T-cell (primary cell): ENCODE data around the gene CCDC40. TPM values are rescaled to one million over a fixed set of nuclear protein-coding genes. Genes with fewer than 3 reads are reported as not detected.

ENCODE experiments used
- ATAC-seq, 4 experiments: fragments of 200-7000 bp in 3 of 4; fragments of 150-1000 bp in 1 of 4; cut with Tn5 transposase; replicated peaks in 1 of 4; 1 replicate in 3 of 4; 2 replicates in 1 of 4; pipeline ENCODE4 v1.10.0; 2021; ENCODE audit warnings: moderate library complexity in 3 of 4, mild to moderate bottlenecking in 2 of 4, moderate number of reproducible peaks in 1 of 4
- CTCF ChIA-PET, 2 donors: fragments of 300-600 bp; sonication (Branson Sonifier 250); formaldehyde crosslinking; loops; one replicate each; lab custom pipeline; 2022; ENCODE audit warnings: antibody characterized with exemption in 2 of 2; lab: Charles Lee
- POLR2A ChIA-PET, 2 donors: fragments of 300-600 bp; sonication (Branson Sonifier 250); formaldehyde crosslinking; loops; one replicate each; lab custom pipeline; 2022; ENCODE audit warnings: antibody characterized with exemption in 2 of 2; lab: Charles Lee
- DNase-seq, 35 experiments: peaks; one replicate each; pipeline versions ENCODE4 v3.0.0 to v3.0.0-alpha.2; 2013 to 2023
- H3K27ac ChIP-seq: one replicate; pipeline ENCODE4 v1.5.1; 2013; ENCODE audit warnings: low read length
- H3K27me3 ChIP-seq, 2 experiments: replicated peaks in 1 of 2; 1 replicate in 1 of 2; 2 replicates in 1 of 2; pipeline versions ENCODE4 v1.6.1 to v1.7.0; 2013; ENCODE audit warnings: low read length in 1 of 2, mixed read lengths in 1 of 2; ENCODE audit not compliant: control insufficient read depth in 2 of 2, insufficient read depth in 2 of 2; ENCODE audit errors: extremely low read depth in 1 of 2
- H3K36me3 ChIP-seq, 2 donors: 1 replicate in 1 of 2; 2 replicates in 1 of 2; pipeline versions ENCODE4 v1.6.1 to v1.7.0; 2013; ENCODE audit warnings: low read length in 1 of 2; ENCODE audit not compliant: control insufficient read depth in 2 of 2, insufficient read depth in 1 of 2; ENCODE audit errors: extremely low read depth in 1 of 2
- H3K4me1 ChIP-seq, 2 experiments: 1 replicate in 1 of 2; 2 replicates in 1 of 2; pipeline versions ENCODE4 v1.6.1 to v1.7.0; 2013; ENCODE audit warnings: low read length in 2 of 2, mixed read lengths in 1 of 2; ENCODE audit not compliant: insufficient read depth in 2 of 2, control insufficient read depth in 1 of 2; ENCODE audit errors: extremely low read depth in 1 of 2
- H3K4me3 ChIP-seq, 2 donors: 1 replicate in 1 of 2; 2 replicates in 1 of 2; pipeline versions ENCODE4 v1.5.1 to v1.7.0; 2013; ENCODE audit warnings: mild to moderate bottlenecking in 2 of 2, low read length in 1 of 2, moderate library complexity in 1 of 2; ENCODE audit not compliant: control insufficient read depth in 1 of 2; ENCODE audit errors: extremely low read depth in 1 of 2
- H3K9me3 ChIP-seq: 2 replicates; pipeline ENCODE4 v1.7.0; 2013
- H3K27ac Mint-ChIP-seq, 2 donors: one replicate each; pipeline ENCODE4 v1.8.0; 2020 to 2021; ENCODE audit warnings: mild to moderate bottlenecking in 2 of 2, mixed read lengths in 2 of 2
- H3K27me3 Mint-ChIP-seq, 2 donors: one replicate each; pipeline ENCODE4 v1.8.0; 2021 to 2022; ENCODE audit warnings: mixed read lengths in 2 of 2
- H3K36me3 Mint-ChIP-seq: one replicate; pipeline ENCODE4 v1.8.0; 2021; ENCODE audit warnings: mixed read lengths
- H3K4me1 Mint-ChIP-seq, 3 donors: one replicate each; pipeline ENCODE4 v1.8.0; 2020 to 2022; ENCODE audit warnings: mixed read lengths in 3 of 3, mild to moderate bottlenecking in 1 of 3
- H3K4me3 Mint-ChIP-seq, 3 donors: one replicate each; pipeline ENCODE4 v1.8.0; 2020 to 2022; ENCODE audit warnings: mild to moderate bottlenecking in 3 of 3, mixed read lengths in 3 of 3, moderate library complexity in 3 of 3
- H3K9me3 Mint-ChIP-seq, 3 donors: one replicate each; pipeline ENCODE4 v1.8.0; 2020 to 2022; ENCODE audit warnings: mixed read lengths in 3 of 3
- WGBS: methylation state at CpG from one replicate; pipeline ENCODE4 v1.1.5; 2013; ENCODE audit warnings: missing lambda C conversion rate; ENCODE audit not compliant: insufficient coverage; 5-methylcytosine and 5-hydroxymethylcytosine counted together
- total RNA-seq, 35 experiments: library from RNA in 6 of 35; stranded (reverse) in 6 of 35; fragments of 120-200 nt in 1 of 35; gene quantifications; one replicate each; pipeline versions ENCODE4 v1.2.1 to v1.2.4 and lab custom pipeline; 2013 to 2026

The CCDC40 gene
- total RNA-seq, 5 donors from 2014 or later (not counting 1 experiment from before 2014, with no cell fraction given): 0.70 to 3.1 (median 1.4) TPM

DNA sequence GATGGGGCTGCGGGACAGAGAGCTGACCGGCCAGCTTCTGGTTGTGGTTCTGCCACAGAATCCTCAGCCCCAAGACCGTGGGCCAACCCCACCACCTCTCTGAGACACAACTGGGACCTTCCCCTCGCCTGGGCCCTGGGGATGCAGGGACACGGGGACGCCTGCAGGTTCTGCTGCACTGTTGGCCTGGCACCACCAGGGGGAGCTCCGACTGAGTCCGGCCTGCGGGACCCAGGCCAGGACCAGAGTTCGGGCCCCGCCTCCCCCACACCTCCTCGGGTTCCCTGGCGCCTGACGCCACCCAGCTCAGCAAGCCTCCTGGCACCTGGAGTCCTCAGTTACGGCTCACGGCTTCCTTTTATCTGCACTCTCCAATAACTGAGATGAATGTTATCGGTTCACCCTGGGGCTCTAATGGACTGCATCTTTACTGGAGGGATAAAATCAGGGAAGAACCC is 28.0 kb upstream of the CCDC40 start:
- ChIA-PET CTCF (interaction anchor here (0.6 to 1.6 kb wide), 6 partner anchors 11 to 263 kb away, joined by 3 to 15 read pairs (median 3); partner anchors contain the start of gene GAA (in 1 of the 2)), POLR2A (no interaction called here)
- H3K27ac ChIP-seq: no peak overlapping the region
- Mint-ChIP-seq H3K9me3 (no peaks in the 10 kb centered on the region), H3K36me3 (peaks cover 3% of the 10 kb centered on the region), H3K27ac (no peak overlapping the region), H3K4me1 (peaks cover 10 to 12% (median 10%) of the 10 kb centered on the region in 3 donors), H3K27me3 (no peaks in the 10 kb centered on the region), H3K4me3 (no peak overlapping the region)
- peaks cover 0 to 2% of the 10 kb centered on the region in 2 donors for H3K36me3 ChIP-seq
- WGBS: 22% methylated on average over 16 of the region's 17 CpGs
- H3K4me3 ChIP-seq: no peak overlapping the region
- peaks cover 0 to 18% of the 10 kb centered on the region in 2 experiments for H3K4me1 ChIP-seq
- DNase-seq (peak; percentile 24 to 81 (median 61)), ATAC-seq (peak; percentile 78 to 87 (median 82))
- no peaks in the 10 kb centered on the region for H3K9me3 ChIP-seq
- peaks cover 0 to 12% of the 10 kb centered on the region in 2 experiments for H3K27me3 ChIP-seq

GRCh38 chr17:80008848-80009247 is 27.6 kb upstream of the CCDC40 start:
- H3K27ac ChIP-seq: no peak overlapping the region
- peaks cover 0 to 2% of the 10 kb centered on the region in 2 donors for H3K36me3 ChIP-seq
- ATAC-seq: no peak
- no peaks in the 10 kb centered on the region for H3K9me3 ChIP-seq
- Mint-ChIP-seq H3K4me3 (no peak overlapping the region), H3K27me3 (no peaks in the 10 kb centered on the region), H3K27ac (no peak overlapping the region), H3K36me3 (peaks cover 3% of the 10 kb centered on the region), H3K4me1 (peaks cover 10 to 12% (median 10%) of the 10 kb centered on the region in 3 donors), H3K9me3 (no peaks in the 10 kb centered on the region)
- H3K4me1 ChIP-seq: peaks cover 0 to 18% of the 10 kb centered on the region in 2 experiments
- DNase-seq: no peak
- H3K4me3 ChIP-seq: no peak overlapping the region
- WGBS: 95% methylated on average over 18 of the region's 18 CpGs
- H3K27me3 ChIP-seq: peaks cover 0 to 12% of the 10 kb centered on the region in 2 experiments
- ChIA-PET POLR2A (no interaction called here), CTCF (interaction anchor here (0.6 to 1.6 kb wide), 7 partner anchors 11 to 263 kb away, joined by 3 to 15 read pairs (median 3); partner anchors contain the start of gene GAA (in 1 of the 2))

DNA sequence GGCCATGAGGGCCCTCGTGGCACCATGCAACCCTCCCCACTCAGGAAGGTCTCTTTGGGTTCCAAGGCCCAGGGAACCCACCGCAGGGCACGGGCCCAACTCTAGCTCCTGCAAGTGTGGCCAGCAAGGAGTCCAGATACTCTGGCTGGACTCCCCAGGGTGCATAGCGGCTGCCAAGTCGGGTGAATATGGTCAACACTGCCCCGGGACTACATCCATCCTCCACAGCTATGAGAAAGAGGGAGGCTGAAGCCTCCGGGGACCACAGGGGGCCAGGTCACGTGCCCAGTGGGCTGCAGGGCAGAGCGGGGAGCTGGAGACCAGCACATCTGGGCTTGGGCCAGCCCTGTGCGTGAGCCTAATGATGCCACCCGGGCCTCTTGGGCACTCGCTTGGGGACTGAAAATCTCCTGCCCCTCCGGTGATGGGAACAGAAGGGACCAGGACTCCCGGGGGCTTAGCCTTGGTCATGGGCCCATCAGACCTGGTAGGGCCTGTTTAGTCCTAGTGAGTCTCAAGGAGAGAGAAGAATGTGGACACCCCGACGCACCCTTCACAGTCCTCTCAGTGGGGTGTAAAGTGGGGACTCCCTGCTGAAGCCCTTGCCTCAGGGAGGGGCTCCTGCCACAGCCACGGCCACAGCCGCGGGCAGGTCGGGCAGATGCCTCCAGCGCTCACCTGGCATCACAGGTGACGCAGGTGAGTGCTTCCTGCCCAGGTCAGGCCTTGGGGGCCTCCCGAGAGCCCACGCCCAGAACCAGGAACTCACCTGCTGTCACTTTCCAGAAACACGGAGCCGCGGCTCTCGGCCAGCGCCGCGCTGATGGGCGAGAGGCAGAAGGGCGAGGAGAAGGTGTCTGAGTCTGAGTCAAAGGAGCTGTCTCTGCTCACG is 26.8 kb upstream of the CCDC40 start:
- ChIA-PET CTCF (interaction anchor here (0.6 to 1.6 kb wide), 2 partner anchors 12 to 177 kb away, joined by 14 to 15 read pairs; no protein-coding TSS in a partner anchor), POLR2A (interaction anchor here in 1 of 2 donors (0.6 kb wide), 1 partner anchor 1282 kb away, joined by 3 read pairs; no protein-coding TSS in a partner anchor)
- 92% methylated on average over 26 of the region's 34 CpGs for WGBS

GRCh38 chr17:80010283-80010858 is 26.1 kb upstream of the CCDC40 start:
- no peak for DNase-seq
- Histone ChIP-seq H3K9me3 (no peaks in the 10 kb centered on the region), H3K4me1 (peaks cover 0 to 17% of the 10 kb centered on the region in 2 experiments), H3K36me3 (peaks cover 0 to 2% of the 10 kb centered on the region in 2 donors), H3K4me3 (no peak overlapping the region), H3K27me3 (peaks cover 0 to 16% of the 10 kb centered on the region in 2 experiments), H3K27ac (no peak overlapping the region)
- no peaks in the 10 kb centered on the region for H3K9me3 Mint-ChIP-seq
- peaks cover 10 to 12% (median 10%) of the 10 kb centered on the region in 3 donors for H3K4me1 Mint-ChIP-seq
- no peak overlapping the region for H3K27ac Mint-ChIP-seq
- WGBS: 93% methylated on average over 21 of the region's 33 CpGs
- no peaks in the 10 kb centered on the region for H3K27me3 Mint-ChIP-seq
- no peak overlapping the region for H3K4me3 Mint-ChIP-seq
- no peak for ATAC-seq
- ChIA-PET POLR2A (interaction anchor here in 1 of 2 donors (0.6 kb wide), 1 partner anchor 1282 kb away, joined by 3 read pairs; no protein-coding TSS in a partner anchor), CTCF (interaction anchor here in 1 of 2 donors (0.7 kb wide), 1 partner anchor 134 kb away, joined by 4 read pairs; no protein-coding TSS in a partner anchor)
- H3K36me3 Mint-ChIP-seq: peaks cover 3% of the 10 kb centered on the region

More for the DNA sequence above, 26.8 kb upstream of the CCDC40 start:
- Histone ChIP-seq H3K36me3 (peaks cover 0 to 2% of the 10 kb centered on the region in 2 donors), H3K27me3 (peaks cover 0 to 15% of the 10 kb centered on the region in 2 experiments), H3K27ac (no peak overlapping the region), H3K9me3 (no peaks in the 10 kb centered on the region), H3K4me1 (peaks cover 0 to 18% of the 10 kb centered on the region in 2 experiments), H3K4me3 (no peak overlapping the region)
- peaks cover 10 to 12% (median 10%) of the 10 kb centered on the region in 3 donors for H3K4me1 Mint-ChIP-seq
- DNase-seq (no peak), ATAC-seq (no peak)
- no peaks in the 10 kb centered on the region for H3K27me3 Mint-ChIP-seq
- H3K27ac Mint-ChIP-seq: no peak overlapping the region
- peaks cover 3% of the 10 kb centered on the region for H3K36me3 Mint-ChIP-seq
- no peak overlapping the region for H3K4me3 Mint-ChIP-seq
- H3K9me3 Mint-ChIP-seq: no peaks in the 10 kb centered on the region

DNA sequence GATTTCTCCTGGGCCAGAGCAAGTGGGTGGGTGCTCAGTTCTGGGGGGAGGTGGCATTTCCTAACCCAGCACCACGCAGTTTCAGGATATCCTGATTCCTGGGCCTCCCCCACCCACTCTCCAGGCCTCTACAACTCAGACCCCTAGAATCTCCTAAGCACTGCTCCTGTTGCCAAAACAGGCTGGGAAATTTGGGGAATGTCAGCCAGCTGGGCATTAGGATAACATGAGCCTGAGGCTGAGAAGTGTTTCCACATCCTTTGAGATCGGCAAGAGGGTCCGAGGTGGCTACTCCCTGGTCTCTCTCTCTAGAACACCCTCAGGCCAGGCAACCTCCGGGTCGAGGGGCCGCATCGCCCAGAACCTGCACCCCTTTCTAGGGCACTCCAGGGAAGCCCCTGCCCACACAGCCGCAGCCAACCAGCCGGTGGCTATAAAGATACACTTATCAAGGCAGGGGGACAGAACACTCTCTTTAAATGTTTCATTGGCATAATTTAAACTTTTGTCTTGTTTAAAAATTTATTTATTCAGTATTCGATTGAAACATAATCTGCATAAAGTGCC is 24.4 kb upstream of the CCDC40 start:
- H3K9me3 ChIP-seq: no peaks in the 10 kb centered on the region
- peaks cover 0 to 2% of the 10 kb centered on the region in 2 donors for H3K36me3 ChIP-seq
- ChIA-PET CTCF (interaction anchor here in 1 of 2 donors (0.6 kb wide), 1 partner anchor 9 kb away, joined by 6 read pairs; no protein-coding TSS in a partner anchor), POLR2A (no interaction called here)
- Mint-ChIP-seq H3K9me3 (no peaks in the 10 kb centered on the region), H3K36me3 (peaks cover 3% of the 10 kb centered on the region), H3K4me3 (no peak overlapping the region), H3K4me1 (peaks cover 0 to 4% (median 3%) of the 10 kb centered on the region in 3 donors), H3K27ac (no peak overlapping the region), H3K27me3 (no peaks in the 10 kb centered on the region)
- no peak overlapping the region for H3K27ac ChIP-seq
- 86% methylated on average over 6 of the region's 10 CpGs for WGBS
- no peak for DNase-seq
- no peak overlapping the region for H3K4me3 ChIP-seq
- H3K4me1 ChIP-seq: peaks cover 0 to 9% of the 10 kb centered on the region in 2 experiments
- peaks cover 0 to 7% of the 10 kb centered on the region in 2 experiments for H3K27me3 ChIP-seq
- no peak for ATAC-seq
